Calu3 (cell line): ENCODE results near the gene RCOR3. TPM values are rescaled to one million over a fixed set of nuclear protein-coding genes. Genes with fewer than 3 reads are reported as not detected.
"Not testable (repeated sequence)": the region's sequence is repeated elsewhere in the genome, so short reads cannot be mapped to it uniquely, and the experiment has no call there.

Source experiments
- BruUV-seq: library from RNA; stranded (reverse); fragments of 400-500 nt; replicated peaks from 2 replicates; lab custom pipeline; 2021; lab: Mats Ljungman, UMichigan
- CTCF ChIA-PET: fragments of 300-600 bp; sonication (Branson Sonifier 250); formaldehyde crosslinking; loops from one replicate; lab custom pipeline; 2022; ENCODE audit warnings: antibody characterized with exemption; lab: Charles Lee
- DNase-seq: peaks from one replicate; pipeline ENCODE4 v3.0.0; 2022
- H3K27ac Mint-ChIP-seq: one replicate; pipeline ENCODE4 v1.8.0; 2022; ENCODE audit warnings: mixed read lengths; ENCODE audit not compliant: unreplicated experiment
- H3K27me3 Mint-ChIP-seq: one replicate; pipeline ENCODE4 v1.8.0; 2022; ENCODE audit warnings: mixed read lengths; ENCODE audit not compliant: unreplicated experiment
- H3K36me3 Mint-ChIP-seq: one replicate; pipeline ENCODE4 v1.8.0; 2022; ENCODE audit warnings: mild to moderate bottlenecking, moderate library complexity, mixed read lengths; ENCODE audit not compliant: insufficient read depth, unreplicated experiment
- H3K4me1 Mint-ChIP-seq: one replicate; pipeline ENCODE4 v1.8.0; 2022; ENCODE audit warnings: mild to moderate bottlenecking, low read depth, mixed read lengths; ENCODE audit not compliant: unreplicated experiment
- H3K4me3 Mint-ChIP-seq: one replicate; pipeline ENCODE4 v1.8.0; 2022; ENCODE audit warnings: mild to moderate bottlenecking, low read depth, moderate library complexity, mixed read lengths; ENCODE audit not compliant: unreplicated experiment
- H3K9me3 Mint-ChIP-seq: one replicate; pipeline ENCODE4 v1.8.0; 2022; ENCODE audit warnings: low read depth, mixed read lengths; ENCODE audit not compliant: unreplicated experiment
- CTCF ChIP-seq: fragments of 200-600 bp; IDR thresholded peaks from one replicate; pipeline ENCODE4 v1.8.0; 2022; ENCODE audit warnings: antibody characterized with exemption; ENCODE audit not compliant: unreplicated experiment
- intact Hi-C: fragments of 100-400 bp; cut with micrococcal nuclease; formaldehyde crosslinking; loops from one replicate; pipeline ENCODE4 v1.10.0; 2022; ENCODE audit not compliant: unreplicated experiment
- total RNA-seq: library from RNA; stranded (reverse); gene quantifications from 2 replicates; pipeline ENCODE4 v1.2.3, GENCODE V29; 2022

RCOR3 gene
- total RNA-seq, 1 experiment from 2014 or later: 54.1 TPM

- CTCF ChIA-PET: no interaction called here
- H3K27me3 Mint-ChIP-seq: no peaks in the 10 kb centered on the region
- no TSS peak for BruUV-seq
These were observed 60.7 kb downstream of the RCOR3 start for GRCh38 chr1:211319892-211320291.

DNA sequence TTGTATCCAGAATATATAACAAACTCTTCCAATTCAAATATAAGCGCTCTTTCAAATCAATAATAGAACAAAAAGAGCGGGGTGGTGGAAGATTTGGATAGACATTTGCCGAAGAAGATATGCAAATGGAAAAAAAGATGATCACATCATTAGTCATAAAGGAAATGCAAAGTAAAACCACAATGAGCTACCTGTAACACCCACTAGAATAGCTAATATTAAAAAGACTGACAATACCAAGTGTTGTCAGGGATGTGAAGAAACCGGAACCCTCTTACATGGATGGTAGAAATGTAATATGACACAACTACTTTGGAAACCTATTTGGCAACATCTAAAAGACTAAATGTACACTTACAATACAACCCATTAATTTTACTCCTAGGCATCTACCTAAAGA lies 61.8 kb downstream of the RCOR3 start:
- H3K4me3 Mint-ChIP-seq: no peak overlapping the region
- DNase-seq: no peak
- no TSS peak for BruUV-seq
- H3K4me1 Mint-ChIP-seq: peaks cover 11% of the 10 kb centered on the region
- H3K27me3 Mint-ChIP-seq: no peaks in the 10 kb centered on the region
- intact Hi-C loops: no loop called here
- no peaks in the 10 kb centered on the region for H3K9me3 Mint-ChIP-seq
- CTCF ChIA-PET: interaction anchor here (1.3 kb wide), 1 partner anchor 194 kb away, joined by 3 read pairs; no protein-coding TSS in a partner anchor
- no peak overlapping the region for H3K27ac Mint-ChIP-seq
- TF ChIP-seq CTCF: no peak
- peaks cover 5% of the 10 kb centered on the region for H3K36me3 Mint-ChIP-seq

More at GRCh38 chr1:211319892-211320291, 60.7 kb downstream of the RCOR3 start:
- no peak for TF ChIP-seq CTCF
- no peak overlapping the region for H3K27ac Mint-ChIP-seq
- intact Hi-C loops: no loop called here
- H3K4me3 Mint-ChIP-seq: no peak overlapping the region
- H3K36me3 Mint-ChIP-seq: no peaks in the 10 kb centered on the region
- no peaks in the 10 kb centered on the region for H3K9me3 Mint-ChIP-seq
- DNase-seq: no peak
- H3K4me1 Mint-ChIP-seq: peaks cover 8% of the 10 kb centered on the region

DNA sequence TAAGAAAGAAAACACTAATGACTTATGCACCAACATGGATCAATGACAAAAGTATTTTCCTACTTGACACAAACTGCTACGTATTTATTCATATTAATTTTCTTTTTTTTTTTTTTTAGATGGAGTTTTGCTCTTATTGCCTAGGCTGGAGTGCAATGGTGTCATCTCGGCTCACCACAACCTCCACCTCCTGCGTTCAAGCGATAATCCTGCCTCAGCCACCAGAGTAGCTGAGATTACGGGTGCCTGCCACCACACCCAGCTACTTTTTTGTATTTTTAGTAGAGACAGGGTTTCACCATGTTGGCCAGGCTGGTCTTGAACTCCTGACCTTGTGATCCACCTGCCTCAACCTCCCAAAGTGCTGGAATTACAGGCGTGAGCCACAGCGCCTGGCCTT lies 62.5 kb downstream of the RCOR3 start:
- not testable (repeated sequence) for BruUV-seq, DNase-seq, H3K4me3 Mint-ChIP-seq, H3K27me3 Mint-ChIP-seq, H3K9me3 Mint-ChIP-seq, H3K27ac Mint-ChIP-seq
- intact Hi-C loops: loop anchor here (2.0 kb wide), 3 partner anchors 61 to 257 kb away; partner anchors contain the start of gene SLC30A1
- peaks cover 17% of the 10 kb centered on the region for H3K4me1 Mint-ChIP-seq
- CTCF ChIA-PET: interaction anchor here (0.7 to 1.3 kb wide), 2 partner anchors 10 to 194 kb away, joined by 3 read pairs; no protein-coding TSS in a partner anchor
- peaks cover 12% of the 10 kb centered on the region for H3K36me3 Mint-ChIP-seq

GRCh38 chr1:211323156-211324063 lies 64.2 kb downstream of the RCOR3 start:
- DNase-seq: peak; percentile 70
- no TSS peak for BruUV-seq
- H3K27ac Mint-ChIP-seq: no peak overlapping the region
- peak; percentile 73 for TF ChIP-seq CTCF
- no peaks in the 10 kb centered on the region for H3K27me3 Mint-ChIP-seq
- H3K36me3 Mint-ChIP-seq: peaks cover 22% of the 10 kb centered on the region
- no peak overlapping the region for H3K4me3 Mint-ChIP-seq
- intact Hi-C loops: loop anchor here (1.0 to 2.0 kb wide), 6 partner anchors 30 to 332 kb away; partner anchors contain the start of gene SLC30A1
- peaks cover 25% of the 10 kb centered on the region for H3K4me1 Mint-ChIP-seq
- no peaks in the 10 kb centered on the region for H3K9me3 Mint-ChIP-seq
- CTCF ChIA-PET: interaction anchor here (0.7 to 1.2 kb wide), 7 partner anchors 14 to 352 kb away, joined by 3 to 7 read pairs (median 3); partner anchors contain the start of gene NEK2
